ENCODE measurements around the gene TASOR2.

The TASOR2 gene

DNA sequence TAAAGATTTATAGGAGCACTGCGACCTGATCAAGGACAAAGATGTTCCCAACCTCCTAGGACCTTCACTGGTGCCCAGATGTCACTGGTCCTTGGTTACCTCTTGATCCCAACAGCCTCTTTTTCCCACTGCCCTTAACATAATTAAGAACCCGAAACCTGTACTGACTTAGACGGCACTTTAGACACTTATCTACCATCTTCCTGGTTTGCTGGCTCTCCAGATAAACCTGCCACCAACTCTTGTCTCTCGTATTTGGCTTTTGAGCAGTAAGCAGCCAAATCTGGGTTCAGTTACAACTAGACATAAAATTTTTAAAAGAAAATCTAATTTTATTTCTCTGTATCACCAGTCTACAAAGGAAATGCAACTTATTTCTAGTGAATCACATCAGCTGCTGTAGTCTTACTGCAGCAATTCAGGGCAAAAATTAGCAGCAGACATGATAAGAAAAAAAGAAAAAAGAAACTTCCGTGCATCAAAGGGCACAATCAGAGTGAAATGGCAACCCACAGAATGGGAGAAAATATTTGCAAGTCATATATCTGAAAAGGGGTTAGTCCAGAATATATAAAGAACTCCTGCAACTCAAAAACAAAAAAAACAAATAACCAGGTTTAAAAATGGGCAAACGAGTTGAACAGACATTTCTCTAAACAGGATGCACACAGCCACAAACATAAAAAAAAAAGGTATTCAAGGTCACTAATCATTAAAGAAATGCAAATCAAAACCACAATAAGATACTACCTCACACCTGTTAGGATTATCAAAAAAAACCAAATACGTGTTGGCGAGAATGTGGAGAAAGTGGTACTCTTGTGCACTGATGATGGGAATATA, 27.7 kb upstream of the TASOR2 start:
- DNase-seq (ENCODE audit: low read depth in 3 of 3): no peak

DNA sequence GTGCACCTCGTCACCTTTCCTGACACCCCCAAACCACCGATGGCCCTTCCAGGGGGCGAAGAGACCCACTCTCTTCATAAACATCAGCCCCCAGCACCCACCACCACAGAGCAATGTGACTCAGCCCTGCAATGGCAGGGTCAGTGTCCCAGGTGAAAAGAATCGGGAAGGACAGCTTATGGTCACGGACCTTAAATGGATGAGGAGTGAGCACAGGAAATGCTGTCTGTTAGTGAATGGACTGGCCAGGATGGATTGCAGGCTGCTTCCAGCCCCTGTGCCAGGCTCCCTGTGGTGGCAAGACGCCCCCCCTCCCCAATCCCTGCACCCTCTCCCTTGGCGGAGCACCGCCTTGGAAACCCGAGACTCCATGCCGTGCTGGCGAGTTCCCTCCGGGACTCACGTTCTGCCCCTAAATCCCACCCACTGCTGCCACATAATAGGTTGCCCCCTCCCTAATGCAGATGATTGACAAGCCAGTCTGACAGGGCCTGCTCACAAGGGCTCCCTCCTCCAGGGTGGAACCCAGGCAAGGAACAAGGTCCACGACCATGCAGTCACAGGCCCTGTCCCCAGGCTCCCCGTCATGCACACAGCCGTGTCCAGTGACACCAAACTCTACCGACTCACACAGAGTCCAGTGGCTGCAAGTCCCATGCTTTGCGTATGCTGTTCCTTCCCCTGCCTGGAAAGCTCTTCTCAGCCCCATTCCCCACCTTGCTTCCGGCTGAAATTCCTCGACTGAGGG, 25.6 kb upstream of the TASOR2 start:
- DNase-seq (ENCODE audit: low read depth in 3 of 3): no peak

DNA sequence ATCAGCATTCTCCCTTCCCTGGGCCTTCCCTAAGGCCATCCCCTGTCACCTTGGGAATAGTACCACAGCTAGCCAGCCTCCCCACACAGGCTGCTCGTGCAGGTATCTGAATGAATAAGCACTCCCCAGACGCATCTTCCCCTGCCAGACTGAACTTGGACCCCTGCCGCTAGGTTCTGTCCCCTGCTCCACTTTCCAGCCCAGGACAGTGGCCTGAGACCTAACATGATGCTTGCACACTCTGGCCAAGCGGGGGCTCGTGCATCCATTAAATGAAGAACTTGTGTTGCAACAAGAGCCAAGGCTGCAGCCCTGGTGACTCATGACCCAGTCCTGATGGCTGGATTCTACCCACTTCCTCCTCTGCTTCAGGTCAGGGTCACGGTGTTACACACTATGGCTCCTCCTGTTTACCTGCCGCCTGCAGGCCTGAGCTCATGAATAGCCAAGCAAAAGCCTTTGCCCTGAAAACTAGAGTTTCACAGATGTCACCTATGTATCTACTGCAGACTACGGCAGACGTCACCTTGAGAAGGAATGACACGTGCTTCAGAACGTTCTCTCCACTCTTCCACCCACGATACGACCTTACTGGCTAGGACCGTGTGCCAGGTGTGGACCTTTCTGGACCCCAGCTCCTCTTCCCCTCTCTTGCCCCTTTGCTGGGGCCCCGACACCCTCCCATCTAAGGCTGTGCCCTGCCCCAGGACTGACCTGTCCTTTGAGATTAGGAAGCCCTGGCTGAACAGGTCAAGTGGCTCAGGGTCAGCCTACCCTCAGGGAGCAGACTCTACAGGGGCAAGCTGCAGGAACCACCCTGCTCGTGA, 24.7 kb upstream of the TASOR2 start:
- no peak for DNase-seq (ENCODE audit: low read depth in 3 of 3)

DNA sequence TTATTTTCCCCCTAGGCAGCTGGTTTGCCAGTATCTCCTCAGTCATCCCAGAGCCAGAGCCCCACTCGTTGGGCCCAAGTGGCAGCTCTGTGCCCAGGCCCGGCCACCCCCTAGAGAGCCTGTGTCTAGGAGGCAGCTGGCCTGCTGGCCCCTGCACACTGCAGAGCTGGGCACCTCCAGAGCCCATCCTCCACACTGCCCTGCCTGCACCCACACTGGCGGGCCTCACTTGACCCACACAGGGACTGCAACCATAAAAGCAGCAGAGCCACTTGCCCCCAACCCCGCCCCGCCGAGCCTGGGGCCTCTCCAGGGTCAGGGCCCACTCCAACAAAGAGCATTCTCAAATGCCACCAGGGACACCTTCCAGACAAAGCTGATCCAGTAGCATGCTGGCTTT, 23.6 kb upstream of the TASOR2 start:
- DNase-seq (ENCODE audit: low read depth in 3 of 3): no peak

DNA sequence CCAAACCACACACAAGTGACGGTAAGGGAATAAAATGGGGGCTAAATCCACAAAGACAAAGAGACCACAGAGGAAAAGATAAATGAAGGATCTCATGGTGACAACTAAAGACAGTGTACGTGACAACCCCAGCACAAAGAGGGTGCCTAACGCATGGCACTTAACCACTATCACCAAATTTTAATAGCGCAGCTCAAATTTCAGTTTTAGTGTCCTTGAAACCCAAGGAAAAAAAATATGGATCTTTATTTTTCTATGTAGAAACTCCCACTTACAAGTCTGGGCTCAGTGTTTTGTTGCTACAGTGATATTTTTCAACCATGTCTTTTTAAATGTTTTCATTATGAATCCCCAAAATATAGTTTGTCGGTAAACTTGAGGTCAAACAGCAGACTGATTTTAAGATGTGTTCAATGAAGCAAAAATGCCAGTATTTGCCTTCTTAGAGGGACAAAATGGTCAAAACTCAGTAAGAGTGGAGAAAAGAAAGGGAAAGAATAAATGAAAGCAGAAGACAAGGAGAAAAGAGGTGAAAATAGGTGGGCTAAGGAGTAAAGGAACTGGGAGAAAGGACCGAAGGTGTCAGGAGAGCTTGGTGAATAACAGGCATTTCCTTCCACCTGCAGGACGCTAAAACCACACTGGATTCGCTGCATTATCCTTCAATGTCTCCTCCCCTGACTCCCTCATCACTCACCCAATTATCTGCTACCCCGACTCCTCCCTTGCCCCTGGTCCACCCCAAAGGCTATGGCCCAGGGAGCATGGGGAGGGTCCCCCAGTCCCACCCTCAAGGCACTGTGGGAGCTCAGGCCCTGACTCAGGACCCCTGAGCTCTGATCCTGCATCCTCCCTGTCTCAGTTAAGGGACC, 21.7 kb upstream of the TASOR2 start:
- no peak for DNase-seq (ENCODE audit: low read depth in 3 of 3)

DNA sequence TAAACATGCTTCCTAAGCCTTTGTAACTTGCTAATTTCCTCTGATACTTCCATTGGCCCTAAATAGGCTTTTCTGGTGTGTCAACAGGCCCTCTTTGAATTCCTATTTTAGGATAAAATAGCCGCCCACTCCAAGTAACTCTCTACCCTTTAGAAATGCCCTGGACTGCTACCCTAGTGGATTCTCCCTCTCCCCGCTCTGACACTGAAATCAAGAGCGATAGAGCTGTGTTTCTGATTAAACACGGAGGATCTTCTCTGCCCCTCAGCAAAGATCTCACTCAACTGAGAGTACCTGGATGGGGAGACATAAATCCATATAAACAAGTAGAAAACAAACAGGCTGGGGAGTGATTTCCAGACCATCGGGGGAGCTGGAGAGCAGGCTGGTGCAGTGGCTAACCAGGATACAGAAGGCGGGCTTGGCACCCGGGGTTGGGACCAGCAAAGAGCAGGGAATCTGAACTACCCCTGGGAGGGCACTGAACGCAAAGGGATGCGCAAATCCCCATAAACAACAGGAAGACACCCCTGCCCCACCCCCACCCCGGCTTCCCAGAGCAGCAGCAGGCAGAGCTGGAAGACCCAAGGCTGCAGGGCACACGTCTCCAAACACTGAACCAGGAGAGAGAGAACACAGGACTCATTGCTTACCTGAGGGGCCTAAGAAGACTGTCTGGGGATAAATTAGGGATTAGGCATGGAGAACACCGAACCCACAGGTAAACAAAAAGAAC, 20.8 kb upstream of the TASOR2 start:
- DNase-seq (ENCODE audit: low read depth in 3 of 3): no peak

DNA sequence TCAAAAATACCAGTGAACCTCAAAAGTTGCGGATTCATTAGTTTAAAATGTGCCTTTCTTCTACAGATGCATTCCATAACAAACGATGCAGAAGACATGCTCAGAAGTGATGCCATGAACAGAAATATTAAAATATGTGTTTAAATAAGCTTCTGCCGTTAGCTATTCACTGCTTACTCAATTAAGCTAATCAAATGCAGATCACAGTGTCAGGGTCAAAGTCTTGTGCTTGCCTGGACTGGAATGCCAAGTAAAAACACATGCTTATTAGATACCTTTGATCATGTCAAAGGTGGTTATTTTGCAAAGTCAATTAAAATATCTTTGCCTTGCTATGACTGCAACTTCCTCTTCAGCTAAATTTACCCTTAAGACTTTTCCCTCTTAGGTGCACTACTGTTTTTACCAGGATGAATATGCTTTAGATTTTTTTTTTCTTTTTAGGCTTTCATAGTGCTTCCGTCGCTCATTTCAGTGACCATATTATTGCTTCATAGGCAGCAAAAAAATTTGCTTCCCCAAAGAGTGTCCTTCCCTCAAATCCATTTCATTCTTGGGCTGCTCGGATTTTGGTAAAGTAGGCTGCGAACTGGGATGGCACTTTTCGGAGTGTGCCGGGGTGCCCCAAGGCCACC, 19.1 kb upstream of the TASOR2 start:
- no peak for DNase-seq (ENCODE audit: low read depth in 3 of 3)

DNA sequence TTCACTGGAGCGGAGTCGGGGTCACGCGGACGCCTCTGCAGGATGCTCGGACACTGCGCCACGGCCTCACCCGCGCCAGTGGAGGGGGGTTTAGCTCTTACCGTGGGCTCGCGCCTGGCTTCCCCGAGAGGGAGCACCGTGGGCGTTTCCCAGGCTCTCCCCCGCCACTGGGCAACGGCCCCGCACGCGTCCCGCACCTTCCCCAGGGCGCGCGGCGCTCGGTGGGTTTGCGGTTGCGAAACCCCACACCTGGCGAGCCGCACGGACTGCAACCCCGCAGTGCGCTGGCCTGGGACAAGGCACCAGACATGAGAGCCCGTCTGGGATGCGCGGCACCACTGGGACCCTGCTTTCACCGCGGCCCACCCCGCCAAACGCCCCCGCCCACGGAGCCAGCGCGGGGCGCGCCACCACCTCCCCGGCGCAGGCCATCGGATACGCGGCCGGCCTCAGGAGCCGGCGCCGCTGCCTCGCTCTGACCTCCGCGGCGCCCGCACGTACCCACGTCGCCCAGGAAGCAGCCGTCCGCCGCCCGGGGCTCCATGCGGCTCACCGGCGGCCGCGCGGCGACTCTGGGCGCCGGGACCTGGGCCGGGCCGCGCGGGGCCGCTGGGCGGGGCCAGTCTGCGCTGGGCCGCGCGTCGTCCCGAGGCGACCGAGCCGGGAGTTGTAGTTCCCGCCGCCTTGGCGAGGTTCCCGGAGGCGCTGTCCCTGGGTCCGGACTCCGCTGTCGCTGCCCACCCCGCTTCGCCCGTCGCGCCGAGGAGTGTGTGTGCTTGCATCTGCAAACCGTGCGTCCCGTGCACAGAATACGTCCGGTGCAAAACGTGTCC, 18.4 kb upstream of the TASOR2 start, which contains the start of gene ASB13:
Gene ASB13 (minus strand): TSS at position 588 of the 833 bp plus-strand sequence. CDS start 44 bp downstream, at position 544.
- peak in 1 of 3 experiments; percentile 26 for DNase-seq (ENCODE audit: low read depth in 3 of 3)

DNA sequence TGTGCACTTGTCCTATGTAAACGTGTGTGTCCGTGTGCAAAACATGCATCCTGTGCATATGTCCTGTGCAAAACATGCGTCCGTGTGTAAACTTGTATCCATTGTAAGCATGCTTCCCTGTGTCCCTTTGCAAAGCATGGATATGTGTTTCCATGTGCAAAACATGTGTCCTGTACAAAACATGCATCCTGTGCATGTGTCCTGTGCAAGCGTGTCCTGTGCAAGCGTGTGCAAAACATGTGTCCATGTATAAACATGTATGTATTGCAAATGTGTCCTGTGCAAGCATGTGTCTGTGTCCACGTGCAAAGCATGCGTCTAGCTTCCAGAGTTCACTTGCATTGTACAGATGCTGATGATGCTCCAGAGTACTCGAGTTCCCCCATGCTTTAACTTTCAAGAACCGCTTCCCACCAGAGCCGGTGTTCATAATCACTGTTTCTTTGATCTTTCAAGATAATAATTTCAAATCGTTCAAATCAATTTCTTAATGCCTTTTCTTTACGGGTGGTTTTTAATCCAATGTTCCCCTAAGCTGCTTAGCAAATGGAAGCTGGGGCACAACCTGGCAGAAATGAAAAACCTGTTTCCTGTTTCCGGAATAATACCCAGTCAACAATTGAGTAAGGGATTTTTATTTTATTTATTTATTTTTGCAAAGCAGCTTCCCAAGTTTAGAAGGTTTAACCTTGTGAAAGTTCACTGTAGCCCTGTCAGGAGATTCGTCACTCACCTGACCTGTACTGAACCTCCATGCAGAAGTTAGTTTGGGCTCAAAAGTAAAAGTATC, 17.6 kb upstream of the TASOR2 start:
- DNase-seq (ENCODE audit: low read depth in 3 of 3): no peak

DNA sequence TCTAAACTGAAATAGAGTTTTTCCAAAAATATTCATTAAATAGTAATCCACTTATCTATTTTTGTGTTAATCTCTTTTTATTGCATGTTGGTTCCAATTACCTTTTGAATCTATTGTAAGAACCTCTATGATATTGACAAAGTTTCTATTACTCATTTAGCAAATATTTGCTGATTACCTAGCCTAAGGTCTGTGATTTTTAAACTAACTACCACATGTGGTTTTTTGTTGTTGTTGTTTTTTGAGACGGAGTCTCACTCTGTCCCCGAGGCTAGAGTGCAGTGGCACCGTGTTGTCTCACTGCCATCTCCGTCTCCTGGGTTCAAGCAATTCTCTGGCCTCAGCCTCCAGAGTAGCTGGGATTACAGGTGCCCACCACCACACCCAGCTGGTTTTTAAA, 16.2 kb upstream of the TASOR2 start:
- DNase-seq (ENCODE audit: low read depth in 3 of 3): no peak

DNA sequence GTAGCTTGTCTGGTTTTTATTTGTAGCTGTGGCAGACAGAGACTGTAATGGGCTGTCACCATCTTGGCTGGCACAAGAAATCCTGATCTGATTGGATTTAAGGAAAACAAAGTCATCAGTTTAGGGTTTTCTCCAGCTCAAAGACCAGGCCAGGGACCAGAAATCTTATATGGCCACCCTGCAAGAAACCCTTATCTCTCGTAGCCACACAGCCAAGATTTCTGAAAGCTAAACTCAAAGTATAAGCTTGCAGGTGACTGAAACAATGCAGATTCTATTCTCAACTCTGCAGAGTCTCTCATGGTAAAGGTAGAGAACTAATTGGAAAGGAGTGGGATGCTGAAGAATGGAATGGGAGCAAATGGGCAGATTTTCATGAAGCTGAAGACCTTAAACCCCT, 15.0 kb upstream of the TASOR2 start:
- DNase-seq (ENCODE audit: low read depth in 3 of 3): no peak

DNA sequence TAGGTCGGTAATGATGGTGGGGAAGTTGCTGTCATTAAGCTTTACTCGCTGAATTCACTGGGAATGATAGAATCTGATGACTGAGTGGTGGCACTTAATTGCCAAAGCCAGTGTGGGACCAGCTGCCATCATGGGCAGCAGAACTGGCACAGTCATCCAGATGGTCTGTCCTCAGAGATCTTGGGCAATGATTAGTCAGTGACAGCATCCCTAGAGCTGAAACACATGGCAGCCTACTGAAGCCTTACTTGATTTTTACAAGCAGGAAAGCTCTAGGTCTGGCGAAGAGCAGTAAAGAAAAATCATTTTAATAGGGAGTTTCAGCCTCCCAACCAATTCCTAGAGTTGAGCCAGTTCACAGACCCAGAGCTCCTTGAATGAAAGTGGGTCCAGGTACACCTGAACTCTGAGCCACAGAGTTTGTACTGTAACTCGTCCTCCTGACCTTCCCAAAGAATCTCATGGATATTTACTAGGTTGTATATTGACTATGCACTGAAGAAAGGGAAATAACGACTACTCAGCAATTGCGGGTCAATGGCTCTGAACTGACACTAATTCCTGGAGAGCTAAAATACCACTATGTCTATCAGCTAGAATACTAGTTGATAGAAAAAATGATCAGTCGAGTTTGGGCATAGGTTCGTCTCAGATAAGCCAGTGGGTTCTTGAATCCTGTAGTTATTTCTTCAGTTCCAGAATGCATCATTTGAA, 13.8 kb upstream of the TASOR2 start:
- DNase-seq (ENCODE audit: low read depth in 3 of 3): no peak

DNA sequence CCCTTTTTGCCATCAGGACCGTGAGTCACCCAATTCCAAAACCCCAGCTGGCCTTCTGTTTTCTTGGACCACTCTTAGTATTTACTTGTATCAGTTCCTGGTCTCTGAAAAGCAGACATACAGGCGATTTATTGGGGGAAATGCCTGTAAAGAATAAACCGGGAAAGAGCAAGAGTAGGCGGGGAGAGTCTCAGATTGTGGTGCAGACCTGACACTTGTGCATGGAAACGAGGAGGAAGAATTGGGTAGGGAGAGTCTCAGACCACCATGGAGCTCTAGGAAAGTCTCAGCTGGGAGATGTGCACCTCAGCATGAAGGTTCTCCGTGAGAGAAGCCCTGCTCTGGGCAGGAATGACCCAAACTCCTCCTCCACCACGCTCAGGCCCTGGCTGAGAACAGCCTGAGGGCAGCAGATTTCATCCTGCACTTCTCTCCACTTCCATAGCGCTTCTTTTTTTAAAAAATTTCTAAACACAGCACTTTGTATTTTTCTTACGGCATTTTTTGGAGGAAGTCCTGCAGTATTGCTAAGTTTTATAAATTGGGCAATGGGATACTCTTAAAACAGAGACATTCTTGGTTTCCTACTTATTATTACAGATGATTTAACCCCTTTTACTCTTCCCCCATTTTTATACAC, 6.1 kb upstream of the TASOR2 start:
- no peak for DNase-seq (ENCODE audit: low read depth in 3 of 3)

DNA sequence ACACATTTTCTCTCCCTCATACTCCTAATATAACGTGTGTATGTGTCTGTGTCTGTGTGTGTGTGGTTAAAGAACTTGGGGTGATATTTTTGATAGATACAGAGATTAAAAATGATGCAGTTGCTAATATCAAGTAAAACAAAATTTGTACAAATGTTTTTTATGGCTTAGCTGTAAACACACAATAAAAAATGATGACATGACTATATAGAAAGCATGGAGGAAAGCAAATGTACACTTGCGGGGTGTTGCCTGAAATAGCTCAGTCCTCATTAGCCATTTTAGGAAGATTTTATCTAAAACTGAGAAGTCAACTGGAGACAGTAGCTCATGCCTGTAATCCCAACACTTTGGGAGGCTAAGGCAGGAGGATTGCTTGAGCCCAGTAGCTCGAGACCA, 5.6 kb upstream of the TASOR2 start:
- no peak for DNase-seq (ENCODE audit: low read depth in 3 of 3)

DNA sequence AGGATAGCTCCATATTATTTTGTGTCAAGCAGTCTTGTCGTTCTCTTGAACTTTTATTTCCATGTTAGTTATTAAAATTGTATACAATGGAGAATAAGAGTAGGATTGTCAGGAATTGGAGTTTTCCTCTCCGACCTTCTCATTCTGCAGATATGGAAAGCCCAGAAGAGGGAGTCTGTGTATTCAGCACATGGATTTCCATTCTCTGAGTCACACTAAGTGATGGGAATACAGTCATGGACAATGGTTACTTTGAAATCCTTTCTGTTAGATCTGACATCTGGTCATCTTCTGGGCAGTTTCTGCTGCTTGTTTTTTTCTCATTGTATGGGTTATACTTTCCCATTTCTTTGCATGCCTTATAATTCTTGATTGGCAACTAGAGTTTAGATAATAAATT, 5.0 kb upstream of the TASOR2 start:
- no peak for DNase-seq (ENCODE audit: low read depth in 3 of 3)

DNA sequence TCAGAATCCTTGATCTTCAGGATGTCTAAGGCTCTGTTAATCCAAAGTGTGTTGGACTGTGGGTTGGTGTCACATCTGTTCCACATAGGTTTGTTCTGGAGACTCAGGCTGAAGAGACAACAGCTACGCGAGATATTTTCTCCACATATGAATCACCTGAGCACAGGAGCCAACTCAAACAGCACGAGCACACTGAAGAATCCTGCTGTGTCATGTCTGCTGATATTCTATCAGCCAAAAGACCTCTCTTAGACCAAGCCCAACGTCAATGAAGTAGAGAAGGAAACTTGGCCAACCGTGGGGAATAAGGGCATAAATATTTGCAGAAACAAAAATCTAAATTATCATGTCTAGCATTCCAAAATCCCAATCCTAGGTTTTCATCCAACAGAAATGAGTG, 2.7 kb upstream of the TASOR2 start:
- no peak for DNase-seq (ENCODE audit: low read depth in 3 of 3)

DNA sequence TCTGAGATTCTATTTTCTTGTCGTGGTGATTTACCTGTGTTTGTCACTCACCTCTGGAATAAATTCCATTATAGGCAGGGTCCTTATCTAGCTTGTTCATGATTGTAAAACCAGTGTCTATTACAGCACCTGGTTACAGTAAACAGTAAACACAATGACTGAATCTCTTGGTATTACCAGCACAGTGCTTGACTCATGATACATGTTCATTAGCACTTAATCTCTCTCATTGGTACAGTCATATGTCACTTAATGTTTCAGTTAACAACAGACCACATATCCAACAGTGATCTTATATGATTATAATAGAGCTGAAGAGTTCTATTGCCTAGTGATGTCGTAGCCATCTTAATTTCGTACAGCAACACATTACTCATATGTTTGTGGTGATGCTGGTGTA, 1.6 kb upstream of the TASOR2 start:
- DNase-seq (ENCODE audit: low read depth in 3 of 3): no peak

Data from stimulated activated CD4-positive, alpha-beta T cell treated with anti-CD3 and anti-CD28 coated beads, TNF-alpha, amount 100 ng/mL, for 4 hours (primary cell).